ENCODE data around the gene BCAP31.
A peak's percentile ranks its signal among the peaks of the same experiment; 100 is the strongest.

Gene BCAP31

GRCh38 chrX:153670748-153671588 is 53.2 kb downstream of the BCAP31 start:
- DNase-seq (ENCODE audit: low read depth), result no peak
- no peak overlapping the region for H3K4me3 ChIP-seq (ENCODE audit: low read depth, low read length)
- TF ChIP-seq CTCF (conservative IDR thresholded peaks at IDR 0.05; ENCODE audit: low read depth, low read length), result no peak

GRCh38 chrX:153669901-153670731 is 54.1 kb downstream of the BCAP31 start:
- no peak overlapping the region for H3K4me3 ChIP-seq (ENCODE audit: low read depth, low read length)
- no peak for DNase-seq (ENCODE audit: low read depth)
- TF ChIP-seq CTCF (conservative IDR thresholded peaks at IDR 0.05; ENCODE audit: low read depth, low read length), result no peak

DNA sequence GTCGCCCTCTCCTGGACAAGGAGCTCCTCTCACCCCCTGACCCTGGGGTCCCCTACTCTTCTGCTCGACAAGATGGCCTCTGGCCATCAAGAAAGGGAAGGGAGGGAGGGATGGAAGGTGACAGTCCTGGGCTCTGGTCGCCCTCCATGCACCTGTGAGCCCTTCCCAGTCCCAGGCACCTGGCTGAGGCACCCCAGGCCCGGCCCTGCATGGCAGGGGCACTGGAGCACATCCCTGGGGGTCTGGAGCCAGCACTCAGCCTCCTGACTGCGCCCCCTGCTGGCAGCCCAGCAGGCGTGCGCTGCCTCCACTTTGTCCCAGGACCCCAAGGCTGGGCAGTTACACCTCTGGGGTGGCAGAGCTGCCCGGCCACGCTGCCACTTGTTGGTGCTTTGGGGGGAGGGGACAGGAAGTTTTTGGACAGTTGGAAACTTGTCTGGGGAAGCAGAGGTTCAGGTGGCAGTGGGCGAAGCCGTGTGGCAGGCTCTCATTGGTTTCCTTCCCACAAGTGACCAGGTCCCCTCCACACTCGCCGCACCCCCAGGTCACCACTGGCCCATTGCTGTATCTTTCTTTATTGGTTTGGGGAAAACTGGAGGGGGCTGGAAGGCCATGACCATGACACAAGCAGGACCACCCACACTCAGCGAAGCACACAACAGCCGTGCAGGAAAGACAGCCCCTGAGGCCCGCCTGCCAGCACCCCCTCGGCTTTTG is 54.9 kb downstream of the BCAP31 start:
- peak; percentile 75 for TF ChIP-seq CTCF (conservative IDR thresholded peaks at IDR 0.05; ENCODE audit: low read depth, low read length)
- no peak overlapping the region for H3K4me3 ChIP-seq (ENCODE audit: low read depth, low read length)
- peak; percentile 14 for DNase-seq (ENCODE audit: low read depth)

- DNase-seq (ENCODE audit: low read depth), result no peak
- no peak overlapping the region for H3K4me3 ChIP-seq (ENCODE audit: low read depth, low read length)
- no peak for TF ChIP-seq CTCF (conservative IDR thresholded peaks at IDR 0.05; ENCODE audit: low read depth, low read length)
These were observed 55.6 kb downstream of the BCAP31 start for GRCh38 chrX:153668423-153669173.

DNA sequence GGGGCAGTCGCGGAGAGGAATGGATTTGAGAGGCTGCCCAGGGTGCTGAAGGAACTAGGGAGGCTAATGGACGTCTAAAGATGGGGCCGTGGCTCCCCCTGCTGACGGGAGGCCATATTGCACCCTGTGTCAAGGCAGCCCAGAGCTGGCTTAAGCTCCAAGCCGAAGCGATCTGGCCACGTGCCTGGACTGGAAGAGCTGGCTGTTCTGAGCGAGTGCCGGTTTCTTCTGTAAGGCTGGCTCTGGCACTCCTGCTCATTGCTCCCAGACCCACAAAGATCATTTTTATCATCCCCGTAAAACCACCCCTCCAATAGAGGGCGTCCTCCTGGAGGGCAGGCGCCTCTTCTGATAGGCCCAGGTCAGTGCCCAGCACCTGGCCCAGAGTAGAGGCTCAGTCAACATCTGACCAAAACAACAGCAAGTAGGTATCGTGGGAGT is 56.2 kb downstream of the BCAP31 start:
- H3K4me3 ChIP-seq (ENCODE audit: low read depth, low read length), result no peak overlapping the region
- peak; percentile 87 for DNase-seq (ENCODE audit: low read depth)
- TF ChIP-seq CTCF (conservative IDR thresholded peaks at IDR 0.05; ENCODE audit: low read depth, low read length), result peak; percentile 78

DNA sequence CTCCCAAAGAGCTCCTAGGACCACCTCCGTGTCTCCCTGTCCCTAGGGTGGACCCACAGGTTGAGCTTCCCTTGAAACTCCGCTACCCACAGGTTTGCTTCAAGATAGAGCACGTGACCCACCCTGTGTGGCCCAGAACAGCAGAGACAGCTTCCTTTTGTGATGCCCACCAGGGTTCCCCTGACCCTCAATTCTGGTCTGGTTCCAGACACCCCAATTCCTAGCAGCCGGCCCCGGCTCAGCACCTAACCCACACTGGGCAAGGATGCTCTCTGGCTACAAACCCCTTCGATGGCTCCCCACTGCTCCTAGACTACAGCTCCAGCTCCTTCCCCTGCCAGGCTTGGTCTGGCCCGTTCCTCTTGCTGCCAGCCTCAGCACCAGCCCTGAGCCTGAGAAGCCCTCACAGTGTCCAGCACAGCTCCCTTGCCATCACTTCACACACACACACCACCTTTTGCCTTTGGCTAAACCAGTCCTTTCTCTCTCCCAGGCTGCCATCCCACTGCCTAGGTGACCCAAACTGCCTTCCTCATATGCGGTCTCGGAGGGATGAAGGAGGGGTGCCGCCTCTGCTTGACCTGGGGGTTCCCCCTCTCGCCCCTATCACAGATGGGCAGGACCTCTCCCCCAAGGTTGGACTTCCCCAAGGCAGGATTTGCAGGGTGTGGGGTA is 56.8 kb downstream of the BCAP31 start:
- TF ChIP-seq CTCF (conservative IDR thresholded peaks at IDR 0.05; ENCODE audit: low read depth, low read length), result no peak
- no peak for DNase-seq (ENCODE audit: low read depth)
- no peak overlapping the region for H3K4me3 ChIP-seq (ENCODE audit: low read depth, low read length)

Data from choroid plexus epithelial cell (primary cell).